Measurements from ENCODE around the gene LCE1E.

- TF ChIP-seq CTCF (IDR thresholded peaks at IDR 0.05) (no peak), POLR2A (IDR thresholded peaks at IDR 0.05) (no peak), POLR2AphosphoS5 (IDR thresholded peaks at IDR 0.05) (no peak)
These were observed 10.4 kb downstream of the LCE1E start, which contains the start of gene LCE1D for GRCh38 chr1:152796421-152796820.

Data from prostate gland (tissue), 2 donors.